Stimulated activated CD4-positive, alpha-beta T cell treated with anti-CD3 and anti-CD28 coated beads, Interleukin-2, amount 100 ng/mL, for 48 hours (primary cell): ENCODE data around the gene PLAC9.

Experiments used
- DNase-seq, 2 donors: peaks; one replicate each; pipeline ENCODE4 v3.0.0-alpha.2; 2020

Gene PLAC9

DNA sequence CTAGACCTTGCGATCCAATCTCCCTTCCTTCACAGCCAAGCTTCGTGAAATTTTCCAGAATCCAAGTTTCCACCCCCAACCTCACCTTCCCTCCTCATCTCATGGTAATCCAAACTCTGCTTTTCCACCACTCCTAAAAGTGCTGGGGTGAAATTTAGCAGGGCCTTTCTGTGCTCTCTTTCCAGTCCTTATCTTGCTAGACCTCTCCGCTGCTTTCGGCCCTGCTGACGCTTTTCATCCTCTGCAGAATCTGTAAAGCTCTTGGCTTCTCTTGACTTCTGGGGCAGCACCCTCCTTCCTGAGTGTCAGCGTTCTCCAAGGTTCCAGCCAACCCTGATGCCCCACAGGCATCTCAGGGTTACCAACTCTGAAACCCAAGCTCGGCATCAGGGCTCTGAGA lies 7.7 kb downstream of the PLAC9 start:
- no peak for DNase-seq

DNA sequence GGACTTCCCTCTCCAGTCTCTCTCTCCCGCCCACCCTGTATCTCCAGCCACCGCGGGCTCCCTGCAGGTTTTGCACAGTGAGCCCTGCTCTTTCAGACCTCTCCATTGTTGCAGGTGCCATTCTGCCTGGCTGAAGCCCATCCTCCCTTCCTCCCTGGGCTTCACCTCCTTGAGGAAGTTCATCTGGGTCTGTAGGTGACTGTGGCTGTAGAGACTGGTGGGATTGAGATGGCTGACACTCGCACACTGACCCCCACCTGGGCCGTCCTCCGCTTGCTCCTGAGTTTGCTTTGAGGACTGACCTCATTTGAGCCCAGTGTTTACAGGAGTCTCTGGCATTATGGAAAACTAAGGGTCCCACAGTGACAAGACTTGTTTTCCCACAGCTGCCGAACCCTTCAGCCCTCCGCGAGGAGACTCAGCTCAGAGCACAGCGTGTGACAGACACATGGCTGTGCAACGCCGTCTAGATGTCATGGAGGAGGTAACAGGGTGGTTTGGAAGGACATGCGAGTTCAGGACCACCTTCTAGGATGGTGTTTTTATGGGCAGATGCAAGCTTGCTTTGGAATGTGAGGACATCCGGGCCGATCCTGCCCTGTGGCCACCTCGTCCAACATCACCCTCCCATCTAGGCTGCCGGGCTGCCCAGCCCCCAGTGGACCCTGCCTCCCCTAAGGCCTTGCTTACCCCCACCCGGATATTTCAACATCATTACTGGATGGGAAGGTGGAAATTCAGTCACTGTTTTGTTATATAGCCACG lies 9.3 kb downstream of the PLAC9 start:
- DNase-seq, result no peak

DNA sequence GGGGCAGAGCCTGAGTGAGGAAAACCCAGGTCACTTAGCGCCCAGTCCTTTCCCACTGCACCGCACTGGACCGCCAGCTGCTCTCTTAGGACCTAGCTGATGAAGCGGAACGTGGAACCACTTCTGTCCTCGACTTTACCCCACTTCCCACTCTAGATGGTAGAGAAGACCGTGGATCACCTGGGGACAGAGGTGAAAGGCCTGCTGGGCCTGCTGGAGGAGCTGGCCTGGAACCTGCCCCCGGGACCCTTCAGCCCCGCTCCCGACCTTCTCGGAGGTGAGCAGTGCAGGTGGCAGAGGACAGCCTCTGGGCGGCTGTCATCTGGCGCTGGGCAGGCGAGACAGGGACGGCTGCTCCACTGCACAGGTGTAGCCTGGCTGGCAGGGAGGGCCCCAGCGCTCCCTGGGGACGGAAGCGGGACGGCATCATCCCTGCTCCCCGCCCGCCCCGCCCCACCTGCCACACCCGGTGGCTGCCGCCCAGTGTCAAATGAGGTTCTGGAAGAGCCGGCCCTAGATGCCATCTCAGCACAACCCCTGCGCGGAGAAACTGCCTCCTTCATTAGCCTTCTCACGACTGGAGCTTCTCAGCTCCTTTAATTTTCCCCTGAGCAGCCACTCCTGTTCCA lies 11.7 kb downstream of the PLAC9 start:
- DNase-seq, result peak; percentile 4 to 24

DNA sequence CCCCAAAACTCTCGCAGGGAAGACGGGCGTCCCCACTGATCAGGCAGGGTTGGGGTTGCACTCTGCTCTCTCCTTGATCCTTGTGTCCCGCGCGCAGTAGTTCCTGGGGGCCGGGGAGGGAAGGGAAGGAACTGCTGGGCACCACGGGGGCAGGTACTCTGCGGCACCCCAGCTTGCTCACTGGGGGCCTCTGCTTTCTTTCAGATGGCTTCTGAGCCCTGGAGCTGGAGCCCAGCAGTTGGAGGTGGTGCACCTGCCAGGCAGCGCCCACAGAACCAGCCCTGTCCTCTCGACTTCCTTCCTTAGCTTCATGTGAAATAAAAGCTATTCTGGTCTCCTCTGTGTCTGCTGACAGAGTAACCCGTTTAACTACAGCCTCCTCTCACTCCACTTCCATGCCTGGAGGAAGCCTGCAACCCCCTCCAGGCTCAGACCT lies 12.2 kb downstream of the PLAC9 start:
- peak in 1 of 2 donors; percentile 7 for DNase-seq

DNA sequence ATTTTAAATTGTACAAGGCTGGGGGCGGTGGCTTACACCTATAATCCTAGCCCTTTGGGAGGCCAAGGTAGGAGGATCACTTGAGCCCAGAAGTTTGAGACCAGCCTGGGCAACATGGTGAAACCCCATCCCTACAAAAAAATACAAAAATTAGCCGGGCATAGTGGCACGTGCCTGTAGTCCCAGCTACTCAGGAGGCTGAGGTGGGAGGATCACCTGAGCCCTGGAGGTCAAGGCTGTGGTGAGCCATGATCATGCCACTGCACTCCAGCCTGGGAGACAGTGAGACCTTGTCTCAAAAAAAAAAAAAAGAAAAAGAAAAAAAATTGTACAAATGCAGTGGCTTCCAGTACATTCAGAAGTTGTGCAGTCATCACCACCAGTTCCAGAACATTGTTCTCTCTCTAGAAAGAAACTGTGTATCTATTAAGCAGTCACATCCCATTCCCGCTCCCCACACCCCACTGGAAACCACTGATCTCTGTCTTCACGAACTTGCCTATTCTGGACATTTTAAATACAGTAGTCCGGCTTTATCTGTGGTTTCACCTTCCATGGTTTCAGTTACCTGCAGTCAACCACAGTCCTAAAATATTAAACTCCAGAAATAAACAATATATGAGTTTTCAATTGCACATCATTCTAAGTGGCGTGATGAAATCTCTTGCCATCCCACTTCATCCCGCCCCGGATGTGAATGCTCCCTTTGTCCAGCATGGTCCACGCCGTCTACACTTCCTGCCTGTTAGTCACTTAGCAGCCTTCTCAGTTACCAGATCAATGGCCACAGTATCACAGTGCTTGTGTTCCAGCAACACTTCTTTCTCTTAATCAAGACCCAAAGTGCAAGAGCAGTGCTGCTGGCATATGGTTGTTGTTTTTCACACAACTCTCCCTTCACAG lies 13.1 kb downstream of the PLAC9 start:
- DNase-seq, result peak in 1 of 2 donors; percentile 4

DNA sequence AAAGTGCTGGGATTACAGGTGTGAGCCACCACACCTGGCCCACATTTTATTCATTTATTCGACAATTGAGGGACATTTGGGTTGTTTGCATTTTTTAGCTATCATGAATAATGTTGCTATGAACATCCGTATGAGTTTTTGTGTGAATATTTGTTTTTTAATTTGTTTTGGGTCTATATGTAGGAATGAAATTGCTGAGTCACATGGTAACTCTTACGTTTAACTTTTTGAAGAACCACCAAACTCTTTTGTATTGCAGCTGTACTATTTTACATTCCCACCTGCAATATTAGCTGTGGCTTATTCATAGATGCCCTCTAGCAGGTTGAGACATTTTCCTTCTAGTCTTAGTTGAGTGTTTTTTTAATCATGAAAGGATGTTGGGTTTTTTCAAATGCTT lies 14.4 kb downstream of the PLAC9 start:
- DNase-seq, result no peak

DNA sequence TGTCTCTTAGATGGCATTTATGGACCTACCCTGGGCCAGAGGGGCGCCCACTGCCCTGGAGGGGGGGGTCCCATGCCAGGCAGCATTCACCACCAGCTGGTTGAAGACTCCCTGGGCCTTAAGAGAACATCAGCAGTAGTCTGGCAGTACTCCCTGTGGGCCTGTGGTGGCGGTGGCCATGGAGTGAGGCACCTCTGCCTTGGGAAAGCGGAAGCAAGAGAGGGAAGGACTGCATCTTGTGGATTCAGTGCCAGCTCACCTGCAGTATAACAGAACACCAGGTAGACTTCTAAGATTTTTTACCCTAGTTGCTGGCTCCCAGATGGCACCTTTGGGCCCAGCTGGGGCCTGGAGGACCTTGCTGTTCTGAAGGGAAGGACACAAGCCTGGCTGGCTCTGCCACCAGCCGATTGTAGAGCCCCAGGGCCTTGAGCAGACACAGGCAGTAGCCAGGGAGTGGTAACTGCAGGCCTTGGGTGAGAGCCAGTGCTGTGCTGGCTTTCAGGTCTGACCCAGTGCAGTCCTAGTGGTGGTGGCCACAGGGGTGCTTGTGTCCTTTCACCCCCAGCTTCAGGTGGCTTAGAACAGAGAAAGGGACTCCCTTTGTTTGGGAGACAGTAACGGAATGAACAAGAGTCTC lies 15.8 kb downstream of the PLAC9 start:
- DNase-seq, result no peak

DNA sequence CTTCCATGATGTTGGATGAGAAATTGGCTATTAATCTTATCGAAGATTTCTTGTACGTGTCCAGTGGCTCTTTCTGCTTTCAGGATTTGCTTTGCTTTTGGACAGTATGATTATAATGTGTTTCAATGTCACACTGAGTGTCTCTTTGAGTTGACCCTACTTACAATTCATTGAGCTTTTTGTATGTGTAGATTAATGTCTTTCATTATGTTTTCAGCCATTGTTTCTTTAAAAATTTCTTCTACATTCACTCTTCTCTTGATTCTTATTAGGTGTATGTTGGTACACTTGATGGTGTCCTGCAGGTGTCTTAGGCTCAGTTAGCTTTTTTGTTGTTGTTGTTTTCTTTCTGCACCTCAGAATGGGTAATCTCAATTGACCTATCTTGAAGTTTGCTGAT lies 16.6 kb downstream of the PLAC9 start:
- DNase-seq, result no peak

DNA sequence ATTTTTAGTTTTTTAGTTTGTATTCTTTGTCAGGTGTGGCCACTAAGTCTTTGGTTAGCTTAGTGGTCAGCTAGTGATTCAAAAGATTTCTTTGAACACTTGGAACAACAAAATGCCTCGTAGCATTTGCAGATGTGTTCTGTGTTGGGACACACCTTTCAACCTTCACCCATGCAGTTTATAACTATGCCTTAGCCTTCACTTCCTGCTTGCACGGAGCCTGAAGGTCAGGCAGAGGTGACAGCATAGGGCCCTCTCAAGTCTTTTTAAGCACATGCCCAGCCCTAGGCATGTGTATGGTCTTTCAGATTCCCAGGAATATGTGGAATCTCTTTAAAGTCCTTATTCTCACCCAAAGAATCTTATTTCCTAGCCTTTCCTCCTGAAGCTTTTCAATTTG lies 17.6 kb downstream of the PLAC9 start:
- DNase-seq, result no peak

DNA sequence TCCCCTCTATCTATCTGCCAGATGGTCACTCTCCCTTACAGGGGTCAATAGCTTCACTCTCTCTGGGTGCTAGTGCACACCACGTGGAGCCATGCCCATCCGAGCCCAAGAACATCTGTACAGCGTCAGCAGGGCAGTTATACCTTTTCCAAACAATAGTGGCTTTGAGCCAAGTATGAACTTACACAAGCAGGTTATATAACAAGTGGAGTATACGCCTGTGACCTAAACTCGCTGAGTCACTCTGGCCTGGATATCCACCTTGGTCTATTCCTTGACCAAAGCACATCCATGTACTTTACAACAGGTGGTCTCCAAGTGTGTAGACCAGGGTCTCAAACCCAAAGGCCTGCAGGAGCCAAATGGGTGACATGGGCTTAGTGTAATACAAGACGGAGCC lies 20.3 kb downstream of the PLAC9 start:
- DNase-seq, result no peak

DNA sequence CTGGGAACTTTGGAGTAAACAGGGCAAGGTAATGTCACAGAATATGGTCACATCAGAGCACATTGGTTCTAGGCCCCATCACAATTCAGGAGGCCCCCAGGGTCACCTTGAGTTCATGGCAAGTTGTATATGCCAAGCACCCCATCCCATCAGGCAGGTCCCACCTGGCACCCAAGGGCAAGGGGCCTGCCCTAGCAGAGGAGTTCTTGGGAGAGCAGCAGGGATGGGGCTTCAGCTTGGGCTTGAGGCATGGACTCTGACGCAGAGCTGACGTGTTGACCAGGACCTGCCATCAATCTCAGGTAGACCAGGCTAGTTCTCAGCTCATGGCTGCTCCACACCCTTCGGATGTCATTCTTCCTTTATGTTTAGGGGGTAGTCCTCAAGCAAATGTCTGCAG lies 20.9 kb downstream of the PLAC9 start:
- DNase-seq, result no peak

DNA sequence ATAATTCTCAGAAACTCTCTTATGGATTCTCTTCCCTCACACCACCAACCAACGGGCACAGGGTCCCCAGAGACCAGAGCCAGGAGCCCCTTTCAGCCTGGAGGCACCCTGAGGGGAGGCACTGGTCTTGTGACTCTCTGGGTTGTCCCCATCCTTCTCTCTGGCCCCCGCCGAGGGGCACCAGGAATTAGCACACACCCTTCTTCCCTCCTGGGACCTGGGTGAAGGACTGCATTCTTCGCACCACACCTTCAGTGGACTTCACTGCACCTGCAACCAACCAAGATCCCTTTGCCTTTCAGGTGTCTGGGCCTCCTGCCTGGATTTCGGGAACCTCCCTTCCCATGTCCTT lies 22.1 kb downstream of the PLAC9 start:
- DNase-seq, result no peak

DNA sequence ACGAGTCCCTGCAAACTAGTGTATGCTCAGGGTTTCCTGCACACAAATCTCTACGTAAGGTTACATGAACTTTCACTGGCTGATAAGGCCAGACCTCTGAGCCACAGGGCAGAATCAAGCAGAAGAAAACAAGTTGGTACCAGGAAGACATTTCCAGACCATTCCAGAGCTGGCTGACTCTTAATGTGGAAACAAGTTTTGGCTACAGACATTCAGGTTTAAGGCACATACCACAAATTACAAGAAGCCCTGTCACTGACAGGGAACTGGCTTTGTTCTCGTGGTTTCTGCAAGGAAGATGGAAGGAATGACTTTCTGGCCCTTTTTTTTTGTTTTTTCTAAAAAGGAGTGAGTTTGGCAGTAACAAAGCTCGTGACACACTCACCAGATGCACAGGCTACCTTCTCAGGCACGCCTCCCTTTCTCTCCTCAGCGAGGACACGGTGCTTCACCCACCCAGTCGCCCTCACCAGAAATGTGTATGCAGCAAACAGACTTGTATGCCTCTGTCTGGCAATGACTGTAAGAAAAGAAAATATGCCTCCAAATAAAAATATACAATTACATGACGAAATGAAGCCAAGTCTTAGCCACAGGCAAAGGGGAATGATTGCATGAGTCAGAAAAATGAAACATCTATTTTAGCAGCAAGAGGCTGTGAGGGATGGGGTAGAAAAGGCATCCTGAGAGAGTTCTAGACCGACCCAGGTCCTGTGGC lies 22.6 kb downstream of the PLAC9 start:
- no peak for DNase-seq

DNA sequence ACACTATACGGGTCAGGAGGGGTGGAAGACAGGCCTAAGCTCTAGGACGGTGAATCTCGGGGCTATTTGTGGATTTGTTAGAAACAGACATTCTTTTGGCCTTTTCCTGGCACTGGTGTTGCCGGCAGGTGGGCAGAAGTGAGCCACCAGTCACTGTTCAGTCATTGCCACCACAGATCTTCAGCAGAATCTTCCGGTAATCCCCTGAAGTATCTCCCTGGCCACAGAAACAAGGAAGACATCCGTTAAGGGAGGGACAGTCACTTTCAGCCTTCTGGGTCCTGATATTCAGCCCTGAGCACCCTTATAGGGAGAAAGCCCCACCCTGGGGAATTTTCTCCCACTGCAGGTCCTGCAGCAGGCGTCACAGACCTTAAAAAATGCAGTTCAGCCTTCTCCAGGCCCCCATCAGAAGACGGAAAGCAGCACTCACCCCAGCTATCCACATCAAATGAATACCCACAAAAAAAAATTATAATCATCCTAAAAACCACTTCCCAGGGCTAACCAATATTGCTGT lies 23.2 kb downstream of the PLAC9 start:
- no peak for DNase-seq

DNA sequence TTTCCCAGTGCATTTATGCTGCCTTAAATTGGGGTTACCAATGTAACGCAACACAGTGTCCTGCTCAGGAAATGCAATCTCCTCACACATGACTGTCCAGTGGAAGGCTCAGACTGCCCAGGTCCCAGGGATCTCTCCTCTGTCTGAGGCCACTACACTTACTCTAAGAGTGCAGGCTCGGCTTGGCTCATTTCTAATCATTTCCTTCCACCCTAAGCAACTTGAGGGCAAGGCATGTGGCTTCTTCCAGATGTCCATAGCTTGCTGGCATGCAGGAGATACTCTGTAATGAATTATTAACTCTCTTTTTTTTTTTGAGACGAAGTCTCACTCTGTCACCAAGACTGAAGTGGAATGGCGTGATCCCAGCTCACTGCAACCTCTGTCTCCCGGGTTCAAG lies 23.7 kb downstream of the PLAC9 start:
- DNase-seq, result no peak

DNA sequence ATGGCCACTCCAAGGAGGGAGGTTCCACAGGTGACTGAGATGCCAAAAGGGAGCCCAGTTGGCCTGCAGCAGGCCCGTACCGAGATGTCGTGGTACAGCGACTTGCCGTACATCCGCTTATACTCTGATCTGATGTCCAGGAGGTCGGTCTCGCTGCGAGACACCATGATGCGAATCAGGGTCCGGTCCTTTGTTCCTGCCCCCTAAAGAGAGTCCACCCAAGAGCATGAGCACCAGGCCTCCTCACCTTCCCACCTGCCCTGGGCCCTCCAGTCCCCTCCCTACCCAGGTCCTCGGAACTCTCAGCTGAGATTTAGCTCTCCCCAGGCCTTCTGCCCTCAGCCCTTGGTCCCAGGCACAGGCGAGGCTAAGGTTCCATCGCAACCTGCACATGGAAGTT lies 25.0 kb downstream of the PLAC9 start:
- no peak for DNase-seq

DNA sequence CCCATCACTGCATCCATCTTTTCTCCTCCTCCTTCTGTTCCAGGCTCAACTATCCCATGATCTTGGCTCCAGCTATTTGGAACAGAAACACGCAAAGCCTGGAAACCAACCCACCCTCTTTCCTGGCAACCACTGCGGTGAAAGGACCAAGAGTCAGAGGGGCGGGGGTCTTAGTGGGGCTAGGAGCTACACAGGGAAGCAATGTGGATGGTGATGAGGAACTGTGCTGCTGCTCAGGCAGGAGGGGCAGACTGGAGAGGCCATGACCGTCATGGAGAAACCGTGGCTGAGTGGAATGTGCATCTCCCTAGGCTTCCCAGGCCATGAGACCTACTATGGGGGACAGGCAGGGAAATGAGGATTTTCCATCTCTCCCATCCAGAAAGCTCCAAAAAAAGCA lies 25.6 kb downstream of the PLAC9 start:
- no peak for DNase-seq

DNA sequence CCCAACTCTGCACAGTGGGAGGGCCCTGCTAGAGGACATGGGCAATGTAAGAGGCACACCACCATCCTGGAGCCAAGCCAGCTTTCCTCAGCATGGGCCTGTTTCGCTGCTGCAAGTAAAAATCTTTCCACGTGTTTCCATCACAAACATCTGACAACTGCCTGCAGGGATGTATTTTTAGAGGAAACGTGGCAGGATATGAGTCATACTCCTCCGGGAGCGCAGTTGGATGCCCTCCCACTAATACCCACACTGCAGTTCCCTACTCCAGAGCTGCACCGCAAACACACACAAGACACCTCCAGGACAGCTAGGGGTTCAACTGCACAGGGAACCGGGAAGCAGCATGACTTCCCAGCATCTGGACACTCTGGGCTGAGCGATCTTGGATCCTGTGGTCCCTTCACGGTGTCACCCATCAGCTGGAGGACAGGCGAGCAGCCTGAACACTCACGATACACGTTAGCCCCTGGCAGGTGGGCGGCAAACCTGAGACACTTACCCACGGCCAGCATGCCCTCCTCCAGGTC lies 26.1 kb downstream of the PLAC9 start:
- DNase-seq, result no peak

DNA sequence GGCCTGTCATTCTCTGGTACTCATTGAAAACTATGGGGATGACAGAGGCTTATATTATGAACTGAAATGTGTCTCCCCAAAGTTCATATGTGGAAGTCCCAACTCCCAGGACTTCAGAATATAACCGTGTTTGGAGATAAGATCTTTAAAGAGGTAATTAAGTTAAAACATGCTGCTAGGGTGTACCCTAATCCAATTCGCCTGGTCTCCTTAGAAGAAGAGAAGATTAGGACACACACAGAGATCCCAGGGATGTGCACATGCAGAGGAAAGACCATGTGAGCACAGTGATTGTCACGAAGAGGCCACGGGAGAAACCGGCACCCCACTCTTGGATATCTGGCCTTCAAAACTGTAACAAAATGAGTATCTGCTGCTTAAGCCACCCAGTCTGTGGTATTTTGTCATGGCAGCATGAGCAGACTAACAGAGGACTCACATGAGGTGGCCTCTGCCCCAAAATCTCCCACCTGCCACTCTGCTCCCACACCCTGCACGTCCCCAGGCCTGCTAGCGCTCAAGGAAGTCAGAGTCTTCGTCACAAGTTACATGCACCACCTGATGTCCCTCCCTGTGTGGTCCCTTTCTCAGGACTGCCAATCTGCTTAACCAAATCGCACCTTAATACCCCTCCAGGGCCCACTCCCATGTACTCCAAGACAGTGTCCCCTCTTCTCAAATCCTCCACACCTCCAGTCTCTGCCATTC lies 26.8 kb downstream of the PLAC9 start:
- DNase-seq, result no peak

DNA sequence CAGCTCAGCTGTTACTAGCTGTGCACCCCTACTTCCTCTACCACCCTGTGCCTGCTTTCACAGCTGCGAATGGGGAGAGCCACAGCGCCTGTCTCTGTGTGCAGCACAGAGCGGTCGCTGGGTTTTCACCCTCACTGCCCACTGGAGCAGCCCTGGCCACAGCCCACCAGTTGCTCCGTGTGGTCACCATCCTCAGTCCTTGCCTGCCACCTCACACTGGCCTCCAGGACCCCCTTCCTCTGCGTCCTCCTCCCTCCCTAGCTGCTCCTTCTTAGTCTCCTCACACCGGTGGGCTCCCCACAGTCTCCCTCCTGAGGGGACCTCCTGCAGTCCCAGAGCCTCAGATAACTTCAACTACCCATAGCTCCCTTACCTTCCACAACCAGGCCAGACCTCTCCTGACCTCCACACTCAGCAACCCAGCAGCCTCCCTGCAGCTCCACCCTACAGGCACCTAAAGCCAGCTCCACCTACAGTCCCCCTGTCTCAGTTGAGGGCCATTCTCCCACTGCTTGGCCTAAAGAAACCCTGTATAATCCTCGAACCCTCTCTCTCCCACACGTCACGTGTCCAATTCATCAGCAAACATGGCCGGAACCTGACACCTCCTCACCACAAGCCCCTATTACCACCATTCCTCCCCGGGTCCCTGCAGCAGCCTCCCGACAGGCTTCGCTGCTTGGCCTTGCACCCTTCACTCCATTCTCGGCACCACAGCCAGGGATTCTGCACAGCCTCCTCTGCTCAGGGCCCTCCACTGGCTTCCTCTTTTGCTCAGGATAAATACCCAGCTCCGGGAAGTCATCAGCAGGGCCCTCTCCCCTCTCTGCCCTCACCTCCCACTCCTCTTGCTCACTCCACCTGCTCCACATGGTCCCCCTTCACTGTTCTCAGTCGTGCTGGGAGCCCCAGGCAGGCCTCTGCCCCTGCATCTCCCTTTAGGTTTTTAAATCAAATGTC lies 28.1 kb downstream of the PLAC9 start:
- DNase-seq, result no peak
